DMS53 (cell line): ENCODE measurements around the gene LRRC66.

Source experiments
- DNase-seq: peaks from one replicate; lab custom pipeline; 2025; lab: John Stamatoyannopoulos, UW

Gene LRRC66

DNA sequence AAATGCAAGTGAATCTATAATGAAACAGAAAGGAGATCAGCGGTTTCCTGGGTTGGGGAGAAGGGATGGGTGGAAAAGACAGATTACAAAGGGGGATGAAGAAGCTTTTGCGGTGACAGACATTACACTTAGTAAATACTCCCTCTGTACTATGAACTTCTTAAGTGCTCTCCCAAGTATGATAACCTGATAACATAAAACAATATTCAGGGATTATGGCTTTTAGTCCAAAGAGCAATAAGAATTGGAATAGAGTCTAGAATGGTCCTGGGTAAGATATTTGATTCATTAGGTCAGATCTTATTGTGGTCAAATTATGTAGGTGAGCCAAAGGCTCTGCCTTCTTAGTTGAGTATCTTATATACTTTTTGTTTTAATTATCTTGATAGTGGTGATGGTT lies 9.2 kb downstream of the LRRC66 start:
- DNase-seq, result no peak

DNA sequence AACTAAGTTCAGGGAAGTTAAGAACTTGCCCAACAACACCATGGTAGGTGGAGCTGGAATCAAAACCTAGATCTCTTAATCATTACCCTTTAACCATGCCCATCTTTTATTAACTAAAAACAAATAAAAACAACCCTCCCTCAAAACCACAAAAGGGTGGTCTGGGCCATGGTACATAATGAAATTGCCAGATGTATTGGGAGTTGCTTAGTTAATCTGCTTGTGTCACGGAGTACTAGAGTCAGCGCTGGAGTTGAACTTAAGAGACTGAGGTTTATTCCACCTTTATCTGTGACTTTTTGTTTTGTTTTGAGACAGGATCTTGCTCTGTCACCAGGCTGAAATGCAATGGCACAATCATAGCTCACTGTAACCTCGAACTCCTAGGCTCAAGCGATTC lies 13.3 kb downstream of the LRRC66 start:
- no peak for DNase-seq

DNA sequence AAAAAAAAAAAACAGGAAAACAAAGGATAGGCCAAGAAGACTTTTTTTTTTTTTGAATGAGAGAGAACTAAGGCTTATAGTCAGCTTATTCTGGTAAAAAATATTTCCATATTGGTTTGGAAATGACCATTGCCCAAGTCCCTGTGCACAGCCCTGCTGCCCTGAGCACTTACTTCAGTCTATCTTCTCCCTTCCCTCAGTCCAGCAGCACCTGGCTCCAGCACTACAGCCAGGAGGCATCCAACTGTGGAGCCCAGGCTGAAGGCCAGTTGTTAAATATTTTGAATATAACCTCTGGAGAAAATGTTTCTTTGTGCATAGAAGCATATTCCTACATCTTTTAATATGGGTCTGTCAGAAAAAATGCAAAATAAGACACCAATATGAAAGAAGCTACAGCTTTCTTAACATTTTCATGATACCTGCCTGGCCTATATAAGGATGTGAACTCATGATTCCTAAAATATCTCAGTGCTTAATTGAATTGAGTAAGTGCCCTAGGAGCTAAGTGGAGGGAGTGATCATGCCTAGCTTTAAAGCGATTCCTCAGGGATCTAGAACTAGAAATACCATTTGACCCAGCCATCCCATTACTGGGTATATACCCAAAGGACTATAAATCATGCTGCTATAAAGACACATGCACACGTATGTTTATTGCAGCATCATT lies 14.4 kb downstream of the LRRC66 start:
- DNase-seq, result no peak

DNA sequence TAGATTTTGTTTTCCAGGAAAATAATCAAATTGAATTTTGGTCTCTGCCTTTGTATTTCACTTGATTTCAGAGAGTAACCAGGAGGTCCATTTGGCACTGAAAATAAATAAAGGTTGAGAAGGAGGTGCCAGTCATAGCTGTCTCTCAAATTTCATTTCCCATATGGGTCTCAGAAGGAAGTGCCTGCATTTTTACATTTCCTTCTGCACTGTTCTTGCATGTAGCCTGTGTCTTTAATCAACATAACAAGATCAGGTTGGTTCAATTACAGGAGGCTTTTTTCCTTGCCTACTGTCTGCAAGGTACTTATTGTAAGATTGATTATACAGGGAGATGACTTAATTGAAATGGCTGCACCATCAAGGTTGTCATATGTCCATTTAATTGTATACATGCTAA lies 15.7 kb downstream of the LRRC66 start:
- no peak for DNase-seq

DNA sequence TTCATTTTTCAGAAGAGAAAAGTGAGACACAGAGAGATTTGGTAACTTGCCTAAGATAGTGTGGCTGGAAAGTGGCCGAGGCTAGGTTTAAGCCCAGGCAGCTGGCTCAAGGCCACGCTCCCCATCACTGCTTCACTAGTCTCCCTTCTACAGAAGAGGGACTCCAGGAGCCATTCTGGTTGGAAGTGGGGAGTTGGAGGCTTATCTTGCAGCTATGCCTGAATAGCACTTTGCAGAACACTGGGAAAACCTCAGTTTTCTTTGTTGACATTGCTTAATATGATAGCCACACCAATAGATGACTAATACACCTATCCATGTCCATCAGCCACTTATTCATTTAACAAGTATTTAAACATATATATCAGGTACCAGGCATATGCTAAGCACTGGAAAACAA lies 18.5 kb downstream of the LRRC66 start:
- DNase-seq, result peak; percentile 55

DNA sequence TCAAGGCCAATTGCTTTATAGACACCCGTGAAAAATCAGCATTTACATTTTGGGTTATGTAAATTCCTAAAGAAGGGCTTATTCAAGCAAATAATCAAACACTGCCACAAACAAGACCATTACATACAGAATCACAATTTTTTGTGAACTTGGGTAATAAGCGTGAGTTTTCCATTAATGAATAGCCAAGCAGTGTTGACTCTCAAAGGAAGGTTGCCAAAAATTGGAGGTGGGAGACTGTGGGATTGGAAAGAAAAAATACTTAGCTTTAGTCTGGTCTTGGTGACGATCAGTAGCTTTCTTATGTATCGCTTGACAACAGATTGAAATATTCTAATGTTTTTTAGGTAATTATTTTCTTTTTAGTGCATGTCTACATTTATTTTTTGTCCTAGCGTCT lies 20.9 kb downstream of the LRRC66 start:
- no peak for DNase-seq

DNA sequence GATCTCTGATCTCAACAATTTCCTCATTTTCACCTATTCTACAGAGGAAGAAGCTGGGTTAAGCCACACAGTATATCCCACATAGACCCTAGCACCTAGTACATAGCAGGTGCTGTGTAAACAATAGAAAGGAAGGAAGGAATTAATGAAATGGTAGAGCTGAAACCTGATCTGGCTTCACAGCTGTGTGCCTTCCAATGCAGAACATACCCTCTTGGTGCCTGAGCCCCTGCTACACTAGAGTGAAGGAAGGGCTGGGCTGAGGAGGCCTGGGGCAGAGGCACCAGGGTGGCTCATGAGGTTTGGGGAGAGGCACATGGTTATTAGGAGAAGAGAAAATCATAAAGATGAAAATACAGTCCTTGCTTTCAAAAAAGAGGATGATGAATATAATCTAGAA lies 21.3 kb downstream of the LRRC66 start:
- DNase-seq, result peak; percentile 8

DNA sequence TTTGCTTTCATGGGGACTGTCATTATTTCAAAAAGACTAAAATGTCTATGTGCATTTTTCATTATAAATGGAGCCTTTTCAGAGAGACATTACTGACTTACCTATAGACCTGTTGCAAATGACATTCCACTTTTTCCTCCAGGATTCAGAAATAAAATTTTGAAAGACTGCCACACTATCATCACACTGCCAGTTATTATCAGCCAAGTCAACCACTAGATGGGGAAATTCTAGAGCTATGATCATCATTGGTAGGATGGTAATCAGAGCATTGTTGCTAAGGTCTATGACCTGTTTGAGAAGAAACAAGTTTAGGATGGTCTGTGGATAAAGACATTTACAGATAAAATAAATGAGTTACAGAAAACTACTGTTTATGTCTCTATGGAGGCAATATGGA lies 22.5 kb downstream of the LRRC66 start:
- no peak for DNase-seq

DNA sequence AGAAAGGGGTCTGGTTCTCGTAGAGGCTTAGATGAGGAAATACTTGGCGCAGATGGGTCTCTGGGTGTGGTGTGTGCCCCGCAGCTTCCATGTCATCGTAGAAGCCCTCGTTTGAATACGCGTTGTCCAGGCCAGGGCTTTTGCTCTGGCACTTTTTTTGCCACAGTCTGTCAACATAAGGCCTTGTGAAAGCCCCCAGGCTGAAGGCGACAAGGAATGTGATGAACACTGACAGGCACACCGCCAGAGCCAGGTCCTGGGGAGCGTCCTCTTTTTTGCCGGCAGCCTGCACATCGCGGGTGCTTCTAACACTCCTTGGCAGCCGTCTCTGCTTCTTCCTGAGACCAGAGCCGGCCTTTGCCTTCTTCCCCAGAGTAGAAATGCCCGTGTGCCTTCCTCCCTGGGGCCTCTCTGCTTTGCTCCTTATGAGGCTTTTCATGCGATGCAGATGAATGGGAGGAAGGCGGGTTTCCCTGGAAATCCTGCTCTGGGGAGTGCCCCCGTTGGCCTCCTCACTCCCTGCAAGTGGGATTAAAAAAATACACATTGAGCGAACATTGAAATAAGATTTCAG lies 24.4 kb downstream of the LRRC66 start:
- no peak for DNase-seq

DNA sequence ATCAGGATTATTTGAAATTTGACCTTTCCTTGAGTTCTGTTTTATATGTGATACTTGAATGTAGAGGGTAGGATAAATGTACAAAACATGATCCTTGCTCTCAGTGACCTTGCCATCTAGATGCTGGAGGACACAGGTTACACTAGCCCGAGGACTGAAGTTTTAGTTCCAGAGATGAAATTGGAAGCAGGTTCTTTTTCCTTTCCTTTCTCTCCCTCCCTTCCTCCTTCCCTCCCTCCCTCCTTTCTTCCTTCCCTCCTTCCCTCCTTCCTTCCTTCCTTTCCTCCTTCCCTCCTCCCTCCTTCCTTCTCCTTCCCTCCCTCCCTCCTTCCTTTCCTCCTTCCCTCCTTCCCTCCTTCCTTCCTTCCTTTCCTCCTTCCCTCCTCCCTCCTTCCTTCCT lies 54.3 kb downstream of the LRRC66 start:
- DNase-seq, result no peak

DNA sequence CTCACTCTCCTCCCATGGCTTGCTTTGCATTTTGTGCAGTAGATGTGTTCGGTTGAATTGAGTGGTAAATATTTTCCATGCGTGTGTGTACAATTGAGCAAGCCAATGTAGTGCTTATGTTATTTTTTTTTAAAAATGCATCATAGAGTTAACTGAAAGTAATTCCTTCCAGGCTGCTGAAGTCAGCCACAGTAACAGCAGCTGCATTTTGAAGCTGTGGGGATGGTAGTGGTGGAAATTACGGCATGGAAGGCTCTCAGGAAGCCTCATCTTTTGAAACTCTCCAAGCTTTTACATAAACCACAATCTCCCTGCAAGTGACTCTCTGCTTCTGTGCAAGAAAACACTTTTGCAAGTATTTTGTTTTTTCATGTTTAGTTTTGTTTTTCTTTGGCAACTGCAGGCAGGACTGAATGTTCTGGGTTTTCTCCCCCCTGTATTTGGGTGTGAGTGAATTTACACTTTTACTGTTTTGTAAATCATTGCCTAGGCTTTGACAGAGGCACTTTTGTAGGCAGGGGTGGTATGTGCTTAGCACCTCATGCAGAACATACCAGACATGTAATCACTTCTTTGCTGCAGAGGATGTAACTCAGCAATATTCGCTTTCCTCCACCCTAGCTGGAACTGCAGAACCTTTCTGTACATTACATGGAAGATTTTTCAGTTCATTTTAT lies 56.2 kb downstream of the LRRC66 start:
- DNase-seq, result no peak

DNA sequence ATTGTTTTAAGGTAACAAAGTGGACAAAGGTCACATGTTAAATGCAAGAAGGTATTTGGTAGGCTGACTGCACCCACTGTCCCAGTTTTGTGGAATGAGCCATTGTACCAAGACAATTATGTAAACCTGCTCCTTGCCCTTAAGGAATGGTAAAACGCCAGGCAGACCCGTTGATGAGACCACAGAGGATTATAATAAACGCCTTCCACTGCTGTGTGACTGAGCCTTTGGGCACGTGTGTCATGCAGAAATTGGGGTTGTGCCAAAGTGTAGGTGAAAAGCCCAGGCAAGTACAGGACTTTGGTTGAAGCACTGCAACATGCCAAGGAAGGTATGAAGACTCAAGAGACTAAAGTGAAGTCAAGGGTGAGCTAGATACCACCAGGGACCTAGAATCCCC lies 59.7 kb downstream of the LRRC66 start:
- no peak for DNase-seq

DNA sequence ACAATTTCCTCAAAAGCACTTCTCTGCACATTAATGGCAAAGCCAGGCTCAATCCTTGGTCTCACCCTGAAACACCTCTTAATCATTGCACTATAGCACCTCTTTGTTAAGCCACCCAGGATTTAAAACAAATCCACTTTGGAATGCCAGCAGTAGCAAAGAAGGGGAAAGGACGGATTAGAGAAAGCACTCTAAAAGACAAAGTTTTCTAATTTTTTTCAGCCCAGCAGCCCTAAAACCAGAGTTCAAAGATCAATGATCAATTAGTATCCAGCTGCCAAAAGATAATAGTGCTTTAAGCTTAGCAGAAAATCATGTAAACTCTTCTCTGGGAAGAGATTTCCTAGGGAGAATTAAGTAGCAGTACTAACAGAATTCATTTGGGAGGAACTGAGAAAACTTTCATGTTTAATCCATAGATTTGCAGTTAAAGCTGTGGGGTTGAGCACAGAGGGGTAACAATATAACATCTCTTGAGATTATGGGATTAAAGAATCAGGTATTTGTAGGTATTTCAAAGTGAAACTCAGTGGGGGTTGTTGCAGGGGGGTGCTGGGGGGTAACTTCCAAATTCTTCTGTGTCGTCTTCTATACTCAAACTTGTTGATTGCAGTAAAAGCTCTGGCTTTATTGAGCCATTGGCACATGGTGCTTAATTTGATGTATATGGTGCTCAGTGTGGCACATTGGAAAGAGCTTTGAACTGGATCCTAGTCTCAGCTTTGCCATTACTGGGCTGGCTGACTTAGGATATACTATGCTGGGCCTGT lies 61.8 kb downstream of the LRRC66 start:
- no peak for DNase-seq
